ENCODE measurements around the gene LRRK1.

Gene LRRK1

DNA sequence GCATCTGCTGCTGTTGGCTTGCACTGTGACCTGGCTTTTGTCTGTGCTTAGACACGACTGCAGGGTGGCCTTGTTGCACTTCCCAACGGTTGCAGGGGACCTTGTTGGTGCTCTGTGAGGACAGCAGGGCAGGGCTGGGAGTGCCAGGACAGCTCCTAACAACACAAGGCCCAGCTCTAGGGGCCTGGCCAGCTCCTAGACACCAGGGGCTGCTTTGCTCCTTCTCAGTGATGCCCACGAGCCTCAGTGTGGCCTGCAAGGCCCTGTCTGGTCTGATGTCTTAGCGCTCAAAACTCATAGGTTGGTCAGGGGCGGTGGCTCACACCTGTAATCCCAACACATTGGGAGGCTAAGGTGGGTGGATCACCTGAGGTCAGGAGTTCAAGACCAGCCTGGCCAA, 183.6 kb downstream of the LRRK1 start:
- FAIRE-seq (no peak), DNase-seq (ENCODE audit: insufficient read length) (no peak)
- TF ChIP-seq POLR2AphosphoS5 (IDR thresholded peaks at IDR 0.05; ENCODE audit: low read depth, low read length), result no peak

DNA sequence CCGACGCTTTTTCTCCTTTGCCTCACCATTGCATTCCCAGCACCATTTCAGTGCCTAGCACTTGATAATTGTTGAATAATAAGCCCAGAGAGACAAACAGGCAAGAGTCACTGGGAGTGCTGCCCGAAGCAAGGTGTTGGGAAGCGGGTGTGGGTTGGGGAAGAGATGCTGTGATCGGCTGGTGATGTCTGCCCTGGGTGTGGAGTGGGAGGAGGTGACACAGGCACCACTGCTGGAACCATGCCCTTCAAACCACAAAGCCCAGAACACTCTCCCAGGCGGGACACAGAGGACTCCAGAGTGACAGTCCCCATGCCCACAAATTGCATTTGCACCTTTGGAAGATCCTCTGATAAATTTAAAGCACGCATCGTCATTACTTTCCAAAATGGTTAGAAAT, 184.4 kb downstream of the LRRK1 start:
- DNase-seq (ENCODE audit: insufficient read length), result no peak
- no peak for FAIRE-seq
- TF ChIP-seq POLR2A (IDR thresholded peaks at IDR 0.05; ENCODE audit: low read depth, low read length) (no peak), POLR2AphosphoS5 (IDR thresholded peaks at IDR 0.05; ENCODE audit: low read depth, low read length) (no peak), TAF1 (IDR thresholded peaks at IDR 0.05; ENCODE audit: borderline replicate concordance, low read depth, low read length) (no peak)

DNA sequence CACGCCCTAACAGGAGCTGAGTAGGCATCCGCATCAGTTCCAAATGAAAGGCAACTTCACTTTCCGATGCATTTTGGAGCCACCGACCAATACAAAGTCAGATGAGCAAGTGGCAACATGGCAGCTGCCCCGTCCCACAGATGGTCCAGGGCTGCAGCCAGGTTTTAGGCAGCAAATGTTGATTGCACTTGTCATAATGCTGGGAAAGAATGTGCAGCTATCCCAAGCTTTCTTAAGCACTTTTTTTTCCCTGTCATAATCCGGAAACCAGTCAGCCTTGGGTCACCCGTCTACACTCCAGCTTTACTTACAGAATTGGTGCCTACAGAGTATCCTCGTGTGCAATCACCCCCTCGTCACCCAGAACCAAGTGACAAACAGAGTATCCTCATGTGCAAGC, 185.0 kb downstream of the LRRK1 start:
- DNase-seq (ENCODE audit: insufficient read length) (no peak), FAIRE-seq (no peak)
- TF ChIP-seq TAF1 (IDR thresholded peaks at IDR 0.05; ENCODE audit: borderline replicate concordance, low read depth, low read length), result no peak
- TF ChIP-seq POLR2A (IDR thresholded peaks at IDR 0.05; ENCODE audit: low read depth, low read length), result no peak
- no peak for TF ChIP-seq POLR2AphosphoS5 (IDR thresholded peaks at IDR 0.05; ENCODE audit: low read depth, low read length)

DNA sequence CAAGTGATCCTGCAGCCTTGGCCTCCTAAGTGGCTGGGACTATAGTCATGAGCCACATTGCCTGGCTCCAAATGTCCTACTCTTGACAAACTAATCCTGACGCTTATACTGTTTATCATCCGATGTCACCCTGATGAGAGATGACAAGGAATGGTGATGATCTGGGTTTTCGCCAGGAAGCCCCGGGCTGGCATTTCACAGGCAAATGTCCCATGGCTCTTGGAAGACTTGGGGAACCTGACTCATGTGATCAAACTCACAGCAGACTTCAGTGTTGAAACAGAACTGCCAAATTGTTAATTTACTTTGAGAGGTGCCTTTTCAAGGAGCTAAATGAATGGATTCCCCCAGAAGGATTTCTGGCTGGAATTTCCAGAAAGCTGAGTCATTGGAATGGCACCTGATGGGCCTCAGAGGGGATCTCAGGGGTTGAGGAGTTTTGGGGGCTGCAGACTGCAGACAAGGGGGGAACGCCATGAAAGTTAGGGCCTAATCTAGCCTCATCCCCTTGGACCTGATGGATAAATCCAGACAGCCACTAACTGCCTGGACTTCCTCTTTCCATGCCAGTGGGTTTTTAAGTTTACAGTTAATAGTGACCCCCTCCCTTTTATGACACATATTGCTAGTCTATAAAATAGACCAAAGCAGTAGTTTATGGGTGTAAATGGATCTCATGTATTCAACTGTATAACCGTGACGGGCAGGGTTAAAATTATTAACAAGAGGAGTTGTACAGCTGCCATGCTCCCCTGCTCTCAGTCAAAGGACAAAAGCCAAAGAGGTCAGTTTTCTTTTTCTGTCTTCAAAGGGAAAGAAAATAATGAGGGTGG, 186.1 kb downstream of the LRRK1 start:
- no peak for FAIRE-seq
- no peak for DNase-seq (ENCODE audit: insufficient read length)
- no peak for TF ChIP-seq TAF1 (IDR thresholded peaks at IDR 0.05; ENCODE audit: borderline replicate concordance, low read depth, low read length)
- no peak for TF ChIP-seq POLR2A (IDR thresholded peaks at IDR 0.05; ENCODE audit: low read depth, low read length)
- no peak for TF ChIP-seq POLR2AphosphoS5 (IDR thresholded peaks at IDR 0.05; ENCODE audit: low read depth, low read length)

DNA sequence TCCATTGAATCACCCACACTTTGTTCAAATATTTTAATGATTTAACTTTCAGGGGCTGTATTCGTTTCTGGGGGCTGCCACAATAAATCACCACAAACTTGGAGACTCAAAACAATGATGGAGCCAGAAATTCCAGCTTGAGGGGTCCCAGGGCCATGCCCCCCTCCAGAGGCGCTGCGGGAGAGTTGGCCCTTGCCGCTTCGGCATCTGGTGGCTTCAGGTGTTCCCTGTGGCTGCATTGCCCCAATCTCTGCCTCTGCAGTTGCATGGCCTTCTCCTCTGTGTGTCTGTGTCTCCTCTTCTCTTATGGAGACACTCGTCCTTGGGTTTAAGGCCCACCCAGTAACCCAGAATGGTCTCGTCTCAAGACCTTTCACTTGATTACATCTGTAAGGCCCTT, 187.9 kb downstream of the LRRK1 start:
- FAIRE-seq, result no peak
- TF ChIP-seq POLR2A (IDR thresholded peaks at IDR 0.05; ENCODE audit: low read depth, low read length), result no peak
- no peak for TF ChIP-seq POLR2AphosphoS5 (IDR thresholded peaks at IDR 0.05; ENCODE audit: low read depth, low read length)
- no peak for TF ChIP-seq TAF1 (IDR thresholded peaks at IDR 0.05; ENCODE audit: borderline replicate concordance, low read depth, low read length)
- no peak for DNase-seq (ENCODE audit: insufficient read length)

DNA sequence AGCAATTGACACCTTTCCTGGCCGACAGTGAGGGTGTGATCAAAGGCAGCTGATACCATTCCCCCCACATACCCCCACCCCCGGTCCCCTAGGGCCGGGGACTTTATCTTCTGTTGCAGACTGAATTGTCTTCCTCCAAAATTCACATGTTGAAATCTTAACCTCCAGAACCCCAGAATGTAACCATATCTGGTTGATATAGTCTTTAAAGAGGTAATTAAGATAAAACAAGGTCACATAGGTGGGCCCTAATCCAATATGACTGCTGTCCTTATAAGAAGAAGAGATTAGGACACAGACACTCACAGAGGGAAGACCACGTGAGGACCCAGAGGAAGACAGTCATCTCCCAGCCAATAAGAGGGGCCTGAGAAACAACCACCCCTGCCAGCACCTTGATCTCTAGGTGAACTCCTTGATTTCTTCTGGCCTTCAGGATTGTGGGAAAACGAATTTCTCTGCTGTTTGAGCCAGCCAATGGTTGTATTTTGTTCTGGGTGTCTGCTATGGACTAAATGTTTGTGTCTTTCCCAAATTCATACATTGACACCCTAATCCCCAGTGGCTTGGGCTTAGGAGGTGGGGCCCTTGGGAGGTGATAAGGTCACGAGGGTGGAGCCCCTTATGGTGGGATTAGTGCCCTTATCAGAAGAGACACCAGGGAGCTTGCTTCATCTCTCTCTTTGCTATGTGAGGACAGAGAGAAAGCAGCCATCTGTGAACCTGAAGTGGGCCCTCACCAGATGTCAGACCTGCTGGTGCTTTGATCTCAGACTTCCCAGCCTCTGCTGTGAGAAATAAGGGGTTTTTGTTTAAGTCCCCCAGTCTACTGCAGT, 188.7 kb downstream of the LRRK1 start:
- DNase-seq (ENCODE audit: insufficient read length), result no peak
- no peak for FAIRE-seq

DNA sequence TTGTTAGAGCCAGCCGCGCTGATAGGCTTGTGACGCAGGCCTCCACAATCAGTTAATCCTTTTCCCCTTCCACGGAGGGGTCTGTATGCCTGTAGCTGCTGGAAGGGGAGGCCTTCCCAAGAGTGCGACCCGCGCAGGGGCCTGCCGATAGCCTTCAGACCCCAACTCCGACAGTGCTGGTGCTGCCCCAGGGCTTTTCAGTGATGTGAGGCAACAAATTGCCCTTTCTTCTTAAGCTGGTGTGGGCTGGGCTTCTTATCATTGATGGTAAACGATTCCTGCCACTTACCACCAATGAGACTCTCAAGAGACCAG, 189.3 kb downstream of the LRRK1 start:
- DNase-seq (ENCODE audit: insufficient read length), result no peak
- TF ChIP-seq POLR2AphosphoS5 (IDR thresholded peaks at IDR 0.05; ENCODE audit: low read depth, low read length), result no peak
- no peak for TF ChIP-seq POLR2A (IDR thresholded peaks at IDR 0.05; ENCODE audit: low read depth, low read length)
- no peak for TF ChIP-seq TAF1 (IDR thresholded peaks at IDR 0.05; ENCODE audit: borderline replicate concordance, low read depth, low read length)
- no peak for FAIRE-seq

More for the DNA sequence above, 188.7 kb downstream of the LRRK1 start:
- TF ChIP-seq POLR2A (IDR thresholded peaks at IDR 0.05; ENCODE audit: low read depth, low read length), result no peak
- no peak for TF ChIP-seq POLR2AphosphoS5 (IDR thresholded peaks at IDR 0.05; ENCODE audit: low read depth, low read length)
- no peak for TF ChIP-seq TAF1 (IDR thresholded peaks at IDR 0.05; ENCODE audit: borderline replicate concordance, low read depth, low read length)

DNA sequence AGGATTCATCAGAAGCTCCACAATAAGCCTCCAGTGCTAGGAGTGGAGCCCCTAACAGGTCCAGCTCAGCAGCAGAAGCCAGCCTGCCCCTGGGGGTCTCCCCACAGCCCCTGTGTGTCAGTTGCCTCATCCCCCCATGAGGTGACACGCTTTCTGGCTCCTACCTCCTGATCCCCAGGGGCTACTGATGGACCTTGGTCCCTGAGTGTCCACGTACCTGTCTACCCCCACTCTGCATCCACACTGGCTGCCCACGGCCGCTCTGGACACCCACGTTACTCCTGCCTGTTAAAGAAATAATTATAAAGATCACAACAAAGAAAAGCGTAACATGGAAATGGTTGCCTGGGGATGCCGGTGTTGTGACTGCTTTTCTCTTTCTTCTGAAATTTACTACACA, 189.6 kb downstream of the LRRK1 start:
- DNase-seq (ENCODE audit: insufficient read length) (no peak), FAIRE-seq (no peak)
- TF ChIP-seq POLR2AphosphoS5 (IDR thresholded peaks at IDR 0.05; ENCODE audit: low read depth, low read length) (no peak), POLR2A (IDR thresholded peaks at IDR 0.05; ENCODE audit: low read depth, low read length) (no peak), TAF1 (IDR thresholded peaks at IDR 0.05; ENCODE audit: borderline replicate concordance, low read depth, low read length) (no peak)

DNA sequence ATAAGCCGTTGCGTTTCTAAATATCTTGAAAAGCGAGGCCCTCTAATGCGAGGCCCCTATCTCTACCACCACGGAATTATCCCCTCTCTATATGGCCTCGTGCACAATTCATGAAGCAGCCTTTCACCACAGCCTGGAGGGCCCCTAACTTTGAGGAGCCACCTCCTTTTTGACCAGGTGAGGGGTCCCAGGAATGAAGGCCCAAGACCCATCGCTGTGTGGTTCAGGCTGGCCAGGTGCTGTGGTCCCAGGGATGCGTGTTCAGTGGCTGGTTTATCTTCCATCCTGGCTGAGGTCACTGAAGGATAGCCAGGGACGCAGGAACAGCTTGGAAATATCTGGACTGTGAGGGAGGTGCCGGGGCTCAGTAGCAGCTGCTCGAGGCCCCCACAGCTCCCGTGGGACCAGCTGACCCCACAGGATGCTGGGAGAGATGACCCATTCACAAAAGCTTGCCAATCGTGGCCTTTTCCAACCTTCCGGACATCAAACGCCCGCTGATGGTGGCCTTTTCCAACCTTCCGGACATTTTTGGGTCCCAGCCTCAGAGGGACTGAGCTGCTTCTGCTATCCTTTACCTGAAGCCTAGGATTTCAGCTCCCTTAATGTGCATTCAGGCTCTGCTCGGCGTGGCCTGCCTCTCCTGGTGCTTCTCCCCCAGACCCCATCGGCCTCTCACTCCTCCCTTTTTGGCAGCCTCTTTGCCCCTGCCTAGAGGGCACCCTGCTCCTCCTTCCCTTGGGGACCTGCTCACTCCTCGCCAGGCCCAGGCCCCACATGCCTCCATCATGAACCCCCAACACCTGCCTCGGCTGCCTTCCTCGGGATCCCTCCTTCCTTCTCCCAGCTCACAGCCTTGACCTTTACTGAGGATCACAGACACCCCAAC, 191.8 kb downstream of the LRRK1 start:
- DNase-seq (ENCODE audit: insufficient read length) (no peak), FAIRE-seq (no peak)
- TF ChIP-seq TAF1 (IDR thresholded peaks at IDR 0.05; ENCODE audit: borderline replicate concordance, low read depth, low read length) (no peak), POLR2AphosphoS5 (IDR thresholded peaks at IDR 0.05; ENCODE audit: low read depth, low read length) (no peak), POLR2A (IDR thresholded peaks at IDR 0.05; ENCODE audit: low read depth, low read length) (no peak)

DNA sequence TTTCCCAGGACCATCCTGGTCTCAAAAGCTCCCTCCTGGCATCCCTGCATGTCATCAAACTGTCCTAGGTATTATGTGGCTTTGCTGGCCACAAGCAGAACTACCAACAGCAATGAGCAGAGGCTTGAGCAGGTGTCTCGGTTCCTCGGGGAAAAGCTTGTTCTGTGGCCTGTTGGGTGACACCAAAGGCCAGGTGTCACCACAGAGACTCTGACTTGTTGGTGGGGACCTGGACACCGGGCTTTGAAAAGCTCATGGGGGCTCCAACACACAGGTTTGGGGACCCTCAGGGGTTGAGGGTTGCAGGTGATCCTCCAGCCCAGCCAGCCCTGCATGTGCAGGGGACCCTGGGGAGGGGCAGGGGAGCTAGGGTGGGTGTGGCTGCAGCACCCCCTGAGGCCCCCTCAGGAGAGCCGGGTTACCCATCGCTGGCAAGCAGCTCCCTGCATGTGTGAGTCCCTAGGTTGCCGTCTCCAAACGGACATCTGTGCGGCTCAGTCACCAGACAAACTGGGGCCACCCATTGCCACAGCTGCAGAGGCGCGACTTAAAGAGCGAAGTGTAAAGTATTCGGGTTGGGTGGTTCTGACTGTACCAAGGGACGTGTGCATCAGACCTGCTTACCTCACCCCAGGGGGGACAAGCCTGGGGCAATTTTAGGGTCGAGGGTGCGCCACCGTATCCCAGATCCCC, 192.6 kb downstream of the LRRK1 start:
- no peak for TF ChIP-seq POLR2A (IDR thresholded peaks at IDR 0.05; ENCODE audit: low read depth, low read length)
- no peak for TF ChIP-seq POLR2AphosphoS5 (IDR thresholded peaks at IDR 0.05; ENCODE audit: low read depth, low read length)
- TF ChIP-seq TAF1 (IDR thresholded peaks at IDR 0.05; ENCODE audit: borderline replicate concordance, low read depth, low read length), result no peak
- FAIRE-seq (no peak), DNase-seq (ENCODE audit: insufficient read length) (no peak)
